ENCODE measurements around the gene GIMAP8. TPM values are rescaled to one million over a fixed set of nuclear protein-coding genes. Genes with fewer than 3 reads are reported as not detected.

The GIMAP8 gene
- total and polyA plus RNA-seq, 10 donors, result 10.9 to 96.0 (median 54.1) TPM

- H3K27me3 ChIP-seq (replicated peaks in 1 of 7), result no peaks in the 10 kb centered on the region
- TF ChIP-seq POLR2A (IDR thresholded peaks at IDR 0.05) (no peak), POLR2AphosphoS5 (IDR thresholded peaks at IDR 0.05) (no peak), CTCF (IDR thresholded peaks at IDR 0.05 in 8 of 11, conservative IDR thresholded peaks at IDR 0.05 in 3 of 11) (no peak)
- intact Hi-C loops (cut with DNase I; ENCODE audit: low total_unique reads), result no loop called here
- H3K9me3 ChIP-seq, result no peaks in the 10 kb centered on the region
- DNase-seq, result no peak
- no peak overlapping the region for H3K4me3 ChIP-seq
- H3K27ac ChIP-seq, result no peak overlapping the region
- H3K36me3 ChIP-seq, result peaks cover 0 to 24% (median 9%) of the 10 kb centered on the region in 6 donors
- WGBS, 5 donors, result 89 to 95% (median 92%) methylated on average over 17 to 19 of the region's 19 CpGs
- H3K4me1 ChIP-seq, result peaks cover 0 to under 1% (median 0%) of the 10 kb centered on the region in 6 donors
Measured at GRCh38 chr7:150415161-150416153, 35.0 kb upstream of the GIMAP8 start.

GRCh38 chr7:150417239-150417638 is 33.2 kb upstream of the GIMAP8 start:
- H3K4me3 ChIP-seq, result no peak overlapping the region
- peaks cover 0 to 6% (median 0%) of the 10 kb centered on the region in 6 donors for H3K36me3 ChIP-seq
- WGBS, 5 donors, result 88 to 98% (median 96%) methylated on average over 10 of the region's 10 CpGs
- intact Hi-C loops (cut with DNase I; ENCODE audit: low total_unique reads), result no loop called here
- H3K27ac ChIP-seq, result no peak overlapping the region
- H3K9me3 ChIP-seq, result no peaks in the 10 kb centered on the region
- peaks cover 0 to 12% (median 7%) of the 10 kb centered on the region in 6 donors for H3K4me1 ChIP-seq
- H3K27me3 ChIP-seq (replicated peaks in 1 of 7), result no peaks in the 10 kb centered on the region
- no peak for DNase-seq
- TF ChIP-seq POLR2AphosphoS5 (IDR thresholded peaks at IDR 0.05), result no peak
- no peak for TF ChIP-seq POLR2A (IDR thresholded peaks at IDR 0.05)
- no peak for TF ChIP-seq CTCF (IDR thresholded peaks at IDR 0.05 in 8 of 11, conservative IDR thresholded peaks at IDR 0.05 in 3 of 11)

- Histone ChIP-seq H3K36me3 (peaks cover 0 to under 1% (median 0%) of the 10 kb centered on the region in 6 donors), H3K9me3 (no peaks in the 10 kb centered on the region), H3K4me3 (no peak overlapping the region), H3K4me1 (peaks cover 0 to 12% (median 7%) of the 10 kb centered on the region in 6 donors), H3K27me3 (replicated peaks in 1 of 7) (no peaks in the 10 kb centered on the region), H3K27ac (no peak overlapping the region)
- WGBS, 5 donors, result 93 to 97% (median 95%) methylated on average over 6 of the region's 6 CpGs
- DNase-seq, result no peak
- TF ChIP-seq CTCF (IDR thresholded peaks at IDR 0.05 in 8 of 11, conservative IDR thresholded peaks at IDR 0.05 in 3 of 11) (no peak), POLR2A (IDR thresholded peaks at IDR 0.05) (no peak), POLR2AphosphoS5 (IDR thresholded peaks at IDR 0.05) (no peak)
- intact Hi-C loops (cut with DNase I; ENCODE audit: low total_unique reads), result no loop called here
Measured at GRCh38 chr7:150417863-150418262, 32.6 kb upstream of the GIMAP8 start.

- 81 to 90% (median 86%) methylated on average over 2 of the region's 2 CpGs for WGBS, 5 donors
- H3K4me1 ChIP-seq, result peaks cover 0 to 12% (median 7%) of the 10 kb centered on the region in 6 donors
- no peak for TF ChIP-seq POLR2AphosphoS5 (IDR thresholded peaks at IDR 0.05)
- TF ChIP-seq CTCF (IDR thresholded peaks at IDR 0.05 in 8 of 11, conservative IDR thresholded peaks at IDR 0.05 in 3 of 11), result no peak
- no peak for TF ChIP-seq POLR2A (IDR thresholded peaks at IDR 0.05)
Measured at GRCh38 chr7:150420242-150420641, 30.2 kb upstream of the GIMAP8 start.

More at GRCh38 chr7:150420242-150420641, 30.2 kb upstream of the GIMAP8 start:
- no peak for DNase-seq
- H3K4me3 ChIP-seq, result no peak overlapping the region
- intact Hi-C loops (cut with DNase I; ENCODE audit: low total_unique reads), result loop anchor here (2.0 kb wide), 1 partner anchor 63 kb away; no protein-coding TSS in a partner anchor
- no peak overlapping the region for H3K27ac ChIP-seq
- H3K9me3 ChIP-seq, result no peaks in the 10 kb centered on the region
- H3K27me3 ChIP-seq (replicated peaks in 1 of 7), result no peaks in the 10 kb centered on the region
- H3K36me3 ChIP-seq, result no peaks in the 10 kb centered on the region
